ENCODE results near the gene ZNF597.
A peak's percentile ranks its signal among the peaks of the same experiment; 100 is the strongest.
"Not testable (repeated sequence)": the region's sequence is repeated elsewhere in the genome, so short reads cannot be mapped to it uniquely, and the experiment has no call there.

ZNF597 gene

GRCh38 chr16:3475604-3476375 lies 32.5 kb upstream of the ZNF597 start:
- no peak for DNase-seq (ENCODE audit: low read depth)

- DNase-seq (ENCODE audit: low read depth) = not testable (repeated sequence)
Measured at GRCh38 chr16:3474870-3475269, 31.6 kb upstream of the ZNF597 start.

GRCh38 chr16:3474136-3474779 lies 31.0 kb upstream of the ZNF597 start:
- no peak for DNase-seq (ENCODE audit: low read depth)

GRCh38 chr16:3473596-3473943 lies 30.3 kb upstream of the ZNF597 start:
- not testable (repeated sequence) for DNase-seq (ENCODE audit: low read depth)

GRCh38 chr16:3472878-3473595 lies 29.7 kb upstream of the ZNF597 start:
- no peak for DNase-seq (ENCODE audit: low read depth)

GRCh38 chr16:3471518-3472176 lies 28.3 kb upstream of the ZNF597 start:
- DNase-seq (ENCODE audit: low read depth) = no peak

GRCh38 chr16:3470723-3471122 lies 27.4 kb upstream of the ZNF597 start:
- no peak for DNase-seq (ENCODE audit: low read depth)

- DNase-seq (ENCODE audit: low read depth) = no peak
Measured at GRCh38 chr16:3469736-3470135, 26.4 kb upstream of the ZNF597 start.

- DNase-seq (ENCODE audit: low read depth) = no peak
Measured at GRCh38 chr16:3468501-3468900, 25.2 kb upstream of the ZNF597 start.

- DNase-seq (ENCODE audit: low read depth) = no peak
Measured at GRCh38 chr16:3467921-3468320, 24.6 kb upstream of the ZNF597 start.

GRCh38 chr16:3467182-3467581 lies 23.9 kb upstream of the ZNF597 start:
- no peak for DNase-seq (ENCODE audit: low read depth)

- no peak for DNase-seq (ENCODE audit: low read depth)
Measured at GRCh38 chr16:3465911-3466584, 22.7 kb upstream of the ZNF597 start.

- no peak for DNase-seq (ENCODE audit: low read depth)
Measured at GRCh38 chr16:3465301-3465700, 22.0 kb upstream of the ZNF597 start.

GRCh38 chr16:3461151-3461550 lies 17.8 kb upstream of the ZNF597 start:
- no peak for DNase-seq (ENCODE audit: low read depth)

- DNase-seq (ENCODE audit: low read depth) = no peak
Measured at GRCh38 chr16:3460585-3460984, 17.3 kb upstream of the ZNF597 start.

- no peak for DNase-seq (ENCODE audit: low read depth)
Measured at GRCh38 chr16:3460121-3460520, 16.8 kb upstream of the ZNF597 start.

GRCh38 chr16:3459401-3460090 lies 16.2 kb upstream of the ZNF597 start:
- DNase-seq (ENCODE audit: low read depth) = no peak

- no peak for DNase-seq (ENCODE audit: low read depth)
Measured at GRCh38 chr16:3458852-3459361, 15.6 kb upstream of the ZNF597 start.

GRCh38 chr16:3458278-3458851 lies 15.1 kb upstream of the ZNF597 start:
- DNase-seq (ENCODE audit: low read depth) = no peak

- peak; percentile 88 for DNase-seq (ENCODE audit: low read depth)
Measured at GRCh38 chr16:3457434-3458252, 14.3 kb upstream of the ZNF597 start.
